WERI-Rb-1 (cell line): ENCODE measurements around the gene APC.

ENCODE experiments used
- DNase-seq: peaks from one replicate; pipeline ENCODE4 v3.0.0-alpha.2; 2020
- H3K27ac ChIP-seq: fragments of 250-450 bp; sonication (Bioruptor Pico); 2 replicates; pipeline ENCODE4 v1.5.1; 2020; ENCODE audit warnings: mild to moderate bottlenecking, moderate library complexity
- H3K27me3 ChIP-seq: fragments of 250-450 bp; sonication (Bioruptor Pico); 2 replicates; pipeline ENCODE4 v1.5.1; 2021; ENCODE audit warnings: mild to moderate bottlenecking, low read depth, moderate library complexity; ENCODE audit not compliant: insufficient read depth, severe bottlenecking
- H3K36me3 ChIP-seq: fragments of 250-450 bp; sonication (Bioruptor Pico); 2 replicates; pipeline ENCODE4 v1.5.1; 2020; ENCODE audit warnings: mild to moderate bottlenecking, moderate library complexity
- H3K4me3 ChIP-seq: 2 replicates; pipeline ENCODE4 v1.5.1; 2011; ENCODE audit warnings: low read depth, mild to moderate bottlenecking, control low read depth, low read length
- H3K9me3 ChIP-seq: fragments of 250-450 bp; sonication (Bioruptor Pico); 2 replicates; pipeline ENCODE4 v1.5.1; 2021; ENCODE audit warnings: mild to moderate bottlenecking, moderate library complexity; ENCODE audit not compliant: severe bottlenecking
- CTCF ChIP-seq: IDR thresholded peaks from 2 replicates; pipeline ENCODE4 v1.5.1; 2011; ENCODE audit warnings: low read depth, mild to moderate bottlenecking, control low read depth, inconsistent platforms, low read length

Gene APC

GRCh38 chr5:112735702-112736101 is 2.0 kb upstream of the APC start:
- Histone ChIP-seq H3K9me3 (no peaks in the 10 kb centered on the region), H3K4me3 (no peak overlapping the region)
- no peak for DNase-seq

GRCh38 chr5:112737070-112737462 is 619 bp upstream of the APC start:
- peak overlapping the region; percentile 64 for H3K27ac ChIP-seq
- peak overlapping the region; percentile 93 for H3K4me3 ChIP-seq
- no peaks in the 10 kb centered on the region for H3K36me3 ChIP-seq
- H3K9me3 ChIP-seq, result no peaks in the 10 kb centered on the region
- DNase-seq, result no peak
- no peaks in the 10 kb centered on the region for H3K27me3 ChIP-seq
- no peak for TF ChIP-seq CTCF

More at GRCh38 chr5:112735702-112736101, 2.0 kb upstream of the APC start:
- H3K27me3 ChIP-seq, result no peaks in the 10 kb centered on the region
- no peaks in the 10 kb centered on the region for H3K36me3 ChIP-seq
- no peak for TF ChIP-seq CTCF
- no peak overlapping the region for H3K27ac ChIP-seq

GRCh38 chr5:112738191-112738560 is 491 bp downstream of the APC start:
- Histone ChIP-seq H3K27me3 (no peaks in the 10 kb centered on the region), H3K4me3 (peak overlapping the region; percentile 93), H3K9me3 (no peaks in the 10 kb centered on the region), H3K27ac (peak overlapping the region; percentile 64), H3K36me3 (no peaks in the 10 kb centered on the region)
- no peak for DNase-seq
- no peak for TF ChIP-seq CTCF

- TF ChIP-seq CTCF, result no peak
- no peak for DNase-seq
- Histone ChIP-seq H3K27me3 (no peaks in the 10 kb centered on the region), H3K36me3 (no peaks in the 10 kb centered on the region), H3K4me3 (no peak overlapping the region), H3K27ac (no peak overlapping the region), H3K9me3 (no peaks in the 10 kb centered on the region)
Measured at GRCh38 chr5:112742424-112742823, 4.7 kb downstream of the APC start.

- no peak overlapping the region for H3K27ac ChIP-seq
- no peak overlapping the region for H3K4me3 ChIP-seq
- H3K9me3 ChIP-seq, result no peaks in the 10 kb centered on the region
- H3K36me3 ChIP-seq, result no peaks in the 10 kb centered on the region
- H3K27me3 ChIP-seq, result no peaks in the 10 kb centered on the region
- DNase-seq, result no peak
- TF ChIP-seq CTCF, result no peak
Measured at GRCh38 chr5:112743631-112744030, 5.9 kb downstream of the APC start.

- H3K27ac ChIP-seq, result no peak overlapping the region
- H3K36me3 ChIP-seq, result no peaks in the 10 kb centered on the region
- no peaks in the 10 kb centered on the region for H3K9me3 ChIP-seq
- DNase-seq, result no peak
- no peak overlapping the region for H3K4me3 ChIP-seq
- H3K27me3 ChIP-seq, result no peaks in the 10 kb centered on the region
- no peak for TF ChIP-seq CTCF
Measured at GRCh38 chr5:112752335-112752734, 14.7 kb downstream of the APC start.
